Left lung (tissue), 14 donors: ENCODE measurements around the gene TMEM131L. TPM values are rescaled to one million over a fixed set of nuclear protein-coding genes. Genes with fewer than 3 reads are reported as not detected.
"Not testable (repeated sequence)": the region's sequence is repeated elsewhere in the genome, so short reads cannot be mapped to it uniquely, and the experiment has no call there.

Experiments
- ATAC-seq: fragments of 200-7000 bp; cut with Tn5 transposase; one replicate; pipeline ENCODE4 v1.9.1; 2020; ENCODE audit warnings: moderate library complexity
- DNase-seq, 4 donors: peaks; one replicate each; pipeline ENCODE4 v3.0.0-alpha.2; 2013 to 2020
- H3K27ac ChIP-seq, 2 donors: fragments of 200-600 bp; sonication (generic) in 1 of 2; one replicate each; pipeline versions ENCODE4 v1.5.0 to v1.8.0; 2020 to 2021
- H3K27me3 ChIP-seq, 2 donors: fragments of 200-600 bp; sonication (generic) in 1 of 2; one replicate each; pipeline versions ENCODE4 v1.5.0 to v1.8.0; 2020 to 2021
- H3K36me3 ChIP-seq, 2 donors: fragments of 200-600 bp; sonication (generic) in 1 of 2; one replicate each; pipeline versions ENCODE4 v1.5.0 to v1.8.0; 2020 to 2021
- H3K4me1 ChIP-seq, 2 donors: fragments of 200-600 bp; one replicate each; pipeline ENCODE4 v1.8.0; 2021
- H3K4me3 ChIP-seq, 2 donors: fragments of 200-600 bp; sonication (generic) in 1 of 2; one replicate each; pipeline versions ENCODE4 v1.5.0 to v1.8.0; 2020 to 2021; ENCODE audit warnings: mild to moderate bottlenecking in 1 of 2
- H3K9me3 ChIP-seq, 2 donors: fragments of 200-600 bp; sonication (generic) in 1 of 2; one replicate each; pipeline versions ENCODE4 v1.5.0 to v1.8.0; 2020 to 2021
- intact Hi-C, 2 donors: fragments of 100-400 bp; cut with DNase I; formaldehyde crosslinking; loops; one replicate each; pipeline versions ENCODE4 v1.11.2 to v1.14.2; 2022
- long read RNA-seq, 12 donors: library from polyadenylated mRNA in 2 of 12; unstranded in 2 of 12; transcript quantifications; one replicate each; pipeline ENCODE4 v2.0.0 and lab custom pipeline, GENCODE V29; 2019 to 2026
- polyA plus RNA-seq, 6 donors: library from polyadenylated mRNA; unstranded; fragments of 120-200 nt; gene quantifications; one replicate each; pipeline ENCODE4 v1.2.1, GENCODE V29; 2013; ENCODE audit not compliant: insufficient read length in 6 of 6
- total RNA-seq, 2 donors: library from RNA; stranded (reverse); fragmentation: NEBNext Ultra II Directional; extraction: Animal tissue kit (Norgen Biotek cat#: 25700); gene quantifications; one replicate each; pipeline ENCODE4 v1.2.1, GENCODE V29; 2021
- TF ChIP-seq, protein P1 (sequence below), 2 donors: fragments of 200-600 bp; sonication (generic) in 1 of 2; IDR thresholded peaks; one replicate each; pipeline versions ENCODE4 v1.5.0 to v1.8.0; 2021; ENCODE audit warnings: antibody characterized with exemption in 2 of 2
- donor health status: DM: no; HTN: yes; CAD: no.
- donor health status: DM: no; HTN: no; CAD: no.

Gene TMEM131L
- total RNA-seq (10 to 100 TPM; 17.6 to 20.2 TPM), polyA plus RNA-seq (10 to 100 TPM; 26.6 to 34.2 (median 30.8) TPM)
- long read RNA-seq, donor 1, partial matches to known transcripts, result 6 of 7 reads
- long read RNA-seq, donor 1, other reads (novel, unspliced or antisense), result 0 of 7 reads
- long read RNA-seq, donor 2, result 0 reads
- long read RNA-seq, donor 3, result 0 reads
- long read RNA-seq, donor 4, partial matches to known transcripts, result 0 of 1 reads
- long read RNA-seq, donor 4, other reads (novel, unspliced or antisense), result 1 of 1 reads
- long read RNA-seq, donor 5, partial matches to known transcripts, result 0 of 1 reads
- long read RNA-seq, donor 5, other reads (novel, unspliced or antisense), result 0 of 1 reads
- long read RNA-seq, donor 6, result 0 reads
- long read RNA-seq, donor 7, full-length matches to known transcripts, result 1 of 12 reads
- long read RNA-seq, donor 7, partial matches to known transcripts, result 11 of 12 reads
- long read RNA-seq, donor 7, other reads (novel, unspliced or antisense), result 0 of 12 reads
- long read RNA-seq, donor 8, full-length matches to known transcripts, result 2 of 2 reads
- long read RNA-seq, donor 8, partial matches to known transcripts, result 0 of 2 reads
- long read RNA-seq, donor 8, other reads (novel, unspliced or antisense), result 0 of 2 reads
- long read RNA-seq, donor 9, result 0 reads
- long read RNA-seq, donor 10, partial matches to known transcripts, result 2 of 2 reads
- long read RNA-seq, donor 10, other reads (novel, unspliced or antisense), result 0 of 2 reads
- long read RNA-seq, donor 11, full-length matches to known transcripts, result 1 of 1 reads
- long read RNA-seq, donor 11, partial matches to known transcripts, result 0 of 1 reads
- long read RNA-seq, donor 11, other reads (novel, unspliced or antisense), result 0 of 1 reads
- long read RNA-seq, donor 12, result 0 reads

- intact Hi-C loops, result no loop called here
- peak; percentile 72 to 94 (median 80) for DNase-seq
- Histone ChIP-seq H3K36me3 (no peaks in the 10 kb centered on the region), H3K27ac (peak within 1 kb of the TSS; percentile 82 to 95), H3K4me1 (peaks cover 3 to 55% of the 10 kb centered on the region in 2 donors), H3K4me3 (peak within 1 kb of the TSS; percentile 89 to 92), H3K27me3 (no peaks in the 10 kb centered on the region), H3K9me3 (no peaks in the 10 kb centered on the region)
- TF ChIP-seq, protein P1, sequence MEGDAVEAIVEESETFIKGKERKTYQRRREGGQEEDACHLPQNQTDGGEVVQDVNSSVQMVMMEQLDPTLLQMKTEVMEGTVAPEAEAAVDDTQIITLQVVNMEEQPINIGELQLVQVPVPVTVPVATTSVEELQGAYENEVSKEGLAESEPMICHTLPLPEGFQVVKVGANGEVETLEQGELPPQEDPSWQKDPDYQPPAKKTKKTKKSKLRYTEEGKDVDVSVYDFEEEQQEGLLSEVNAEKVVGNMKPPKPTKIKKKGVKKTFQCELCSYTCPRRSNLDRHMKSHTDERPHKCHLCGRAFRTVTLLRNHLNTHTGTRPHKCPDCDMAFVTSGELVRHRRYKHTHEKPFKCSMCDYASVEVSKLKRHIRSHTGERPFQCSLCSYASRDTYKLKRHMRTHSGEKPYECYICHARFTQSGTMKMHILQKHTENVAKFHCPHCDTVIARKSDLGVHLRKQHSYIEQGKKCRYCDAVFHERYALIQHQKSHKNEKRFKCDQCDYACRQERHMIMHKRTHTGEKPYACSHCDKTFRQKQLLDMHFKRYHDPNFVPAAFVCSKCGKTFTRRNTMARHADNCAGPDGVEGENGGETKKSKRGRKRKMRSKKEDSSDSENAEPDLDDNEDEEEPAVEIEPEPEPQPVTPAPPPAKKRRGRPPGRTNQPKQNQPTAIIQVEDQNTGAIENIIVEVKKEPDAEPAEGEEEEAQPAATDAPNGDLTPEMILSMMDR (IDR thresholded peaks at IDR 0.05), result no peak
- peak; percentile 82 for ATAC-seq
Measured at GRCh38 chr4:153466081-153466948, at the start of gene TMEM131L. Gene TMEM131L (plus strand): TSS chr4:153466360. CDS start chr4:153466398, 38 bp downstream.

DNA sequence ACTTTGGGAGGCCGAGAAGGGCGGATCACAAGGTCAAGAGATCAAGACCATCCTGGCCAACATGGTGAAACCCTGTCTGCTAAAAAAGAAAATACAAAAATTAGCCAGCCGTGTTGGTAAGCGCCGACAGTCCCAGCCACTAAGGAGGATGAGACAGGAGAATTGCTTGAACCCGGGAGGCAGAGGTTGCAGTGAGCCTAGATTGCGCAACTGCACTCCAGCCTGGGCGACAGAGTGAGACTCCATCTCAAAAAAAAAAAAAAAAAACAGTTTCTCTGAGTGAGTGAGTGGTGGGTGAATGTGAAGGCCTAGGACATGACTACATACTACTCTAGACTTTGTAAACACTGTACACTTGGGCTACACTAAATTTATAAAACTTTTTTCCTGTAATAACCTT, 49.7 kb upstream of the TMEM131L start:
- ATAC-seq, H3K27me3 ChIP-seq, H3K4me3 ChIP-seq, intact Hi-C loops, H3K36me3 ChIP-seq, H3K9me3 ChIP-seq, H3K4me1 ChIP-seq, H3K27ac ChIP-seq, DNase-seq: not testable (repeated sequence)

- H3K4me3 ChIP-seq, result no peak overlapping the region
- DNase-seq (no peak), ATAC-seq (no peak)
- no peaks in the 10 kb centered on the region for H3K27me3 ChIP-seq
- TF ChIP-seq, protein P1 (IDR thresholded peaks at IDR 0.05), result no peak
- no peaks in the 10 kb centered on the region for H3K36me3 ChIP-seq
- H3K4me1 ChIP-seq, result no peaks in the 10 kb centered on the region
- no peak overlapping the region for H3K27ac ChIP-seq
- H3K9me3 ChIP-seq, result no peaks in the 10 kb centered on the region
- intact Hi-C loops, result no loop called here
Measured at GRCh38 chr4:153418121-153418520, 48.0 kb upstream of the TMEM131L start.

DNA sequence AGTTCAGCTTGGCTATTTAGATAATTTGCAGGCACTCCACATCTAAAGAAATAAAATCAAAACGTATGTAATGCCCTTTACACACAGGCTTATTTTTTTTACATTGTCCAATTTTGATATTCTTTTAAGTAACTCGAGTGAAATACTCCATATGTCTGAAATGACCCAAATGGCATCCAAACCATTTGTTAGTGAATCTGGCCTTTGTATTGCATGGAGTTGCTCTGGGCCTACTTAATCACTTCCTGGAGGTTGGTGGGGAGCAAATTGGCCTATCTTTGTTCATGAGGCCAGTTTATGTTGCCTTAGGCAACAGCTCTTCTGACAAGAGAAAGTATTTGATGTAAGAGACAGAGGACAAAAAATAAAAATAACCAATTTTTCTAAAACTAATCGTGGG, 47.6 kb upstream of the TMEM131L start:
- intact Hi-C loops, result no loop called here
- Histone ChIP-seq H3K27ac (no peak overlapping the region), H3K4me3 (no peak overlapping the region), H3K9me3 (no peaks in the 10 kb centered on the region), H3K27me3 (no peaks in the 10 kb centered on the region), H3K4me1 (no peaks in the 10 kb centered on the region), H3K36me3 (no peaks in the 10 kb centered on the region)
- TF ChIP-seq, protein P1 (IDR thresholded peaks at IDR 0.05), result no peak
- DNase-seq (peak in 1 of 4 donors; percentile 41), ATAC-seq (no peak)

- no peak overlapping the region for H3K27ac ChIP-seq
- no peaks in the 10 kb centered on the region for H3K4me1 ChIP-seq
- ATAC-seq (no peak), DNase-seq (no peak)
- no peaks in the 10 kb centered on the region for H3K27me3 ChIP-seq
- intact Hi-C loops, result no loop called here
- no peaks in the 10 kb centered on the region for H3K36me3 ChIP-seq
- H3K9me3 ChIP-seq, result no peaks in the 10 kb centered on the region
- no peak overlapping the region for H3K4me3 ChIP-seq
- TF ChIP-seq, protein P1 (IDR thresholded peaks at IDR 0.05), result no peak
Measured at GRCh38 chr4:153419029-153419428, 47.1 kb upstream of the TMEM131L start.
